ENCODE data around the gene SRF. TPM values are rescaled to one million over a fixed set of nuclear protein-coding genes. Genes with fewer than 3 reads are reported as not detected.

Gene SRF
- total RNA-seq, 2 donors from 2014 or later = 44.2 to 46.1 TPM

- DNase-seq (no peak), ATAC-seq (replicated peaks in 1 of 2) (no peak)
- H3K36me3 Mint-ChIP-seq (ENCODE audit: insufficient read depth in 2 of 2) = peaks cover 4 to 25% of the 10 kb centered on the region in 2 donors
- H3K4me3 Mint-ChIP-seq = peak overlapping the region; percentile 96 to 98
- no peaks in the 10 kb centered on the region for H3K27me3 Mint-ChIP-seq (ENCODE audit: low read depth)
- peaks cover 48% of the 10 kb centered on the region for H3K4me1 Mint-ChIP-seq (ENCODE audit: low read depth)
- H3K9me3 Mint-ChIP-seq = no peaks in the 10 kb centered on the region
- H3K27ac Mint-ChIP-seq = peak overlapping the region; percentile 6
These were observed 10.5 kb downstream of the SRF start for GRCh38 chr6:43181621-43181941.

DNA sequence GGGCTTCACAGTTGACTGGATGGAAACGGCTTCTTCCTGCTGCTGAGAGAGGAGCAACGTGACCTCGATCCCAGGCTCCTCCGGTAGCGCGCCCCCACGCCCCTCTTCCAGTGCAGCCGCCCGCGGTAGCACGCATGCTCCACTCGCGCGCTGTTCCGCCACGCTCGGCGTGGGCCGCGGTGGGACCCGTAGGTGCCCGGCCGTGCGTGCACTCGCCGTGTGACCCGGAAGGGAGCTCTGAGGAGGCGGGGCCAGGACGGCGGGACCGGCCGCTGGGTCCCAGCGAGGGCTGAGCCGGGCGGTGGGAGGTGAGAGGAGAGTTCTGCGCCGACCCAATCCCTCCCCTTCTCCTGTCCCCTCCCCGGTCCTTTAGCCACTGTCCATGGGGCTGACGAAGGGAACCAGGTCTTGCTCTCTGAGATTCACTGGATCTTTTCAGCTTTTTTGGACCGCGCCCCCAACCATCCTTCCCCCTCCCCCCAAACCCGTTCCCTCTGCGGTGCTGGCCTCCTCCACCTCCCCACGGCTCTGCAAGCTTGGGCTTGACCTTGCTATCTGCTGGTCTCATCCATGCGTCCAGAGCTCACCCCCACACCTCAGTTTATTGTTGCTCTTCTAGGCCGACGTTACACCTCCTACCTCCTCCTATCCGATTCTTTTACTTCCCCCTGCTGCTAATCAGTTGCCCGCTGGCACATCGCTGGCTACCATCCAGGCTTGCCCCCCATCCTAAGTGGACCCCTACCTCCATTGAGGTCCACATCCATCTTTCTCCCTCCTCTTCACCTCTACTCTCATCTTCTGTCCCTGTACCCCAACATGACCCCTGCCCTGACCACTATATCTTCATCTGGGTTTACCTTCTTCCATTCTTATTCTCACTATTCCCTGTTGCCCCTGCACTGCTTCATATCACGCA, 11.1 kb downstream of the SRF start, which contains the start of gene CUL9:
Gene CUL9 (plus strand): TSS at position 255 of the 919 bp plus-strand sequence. CDS start 2,115 bp downstream, outside the sequence.
- Mint-ChIP-seq H3K4me1 (ENCODE audit: low read depth) (peaks cover 48% of the 10 kb centered on the region), H3K27ac (peak within 1 kb of the TSS; percentile 90), H3K27me3 (ENCODE audit: low read depth) (no peaks in the 10 kb centered on the region), H3K9me3 (no peaks in the 10 kb centered on the region), H3K36me3 (ENCODE audit: insufficient read depth in 2 of 2) (peaks cover 4 to 25% of the 10 kb centered on the region in 2 donors), H3K4me3 (peak within 1 kb of the TSS; percentile 96 to 98)
- ATAC-seq (replicated peaks in 1 of 2) = peak; percentile 99
- DNase-seq = peak; percentile 91 to 93

DNA sequence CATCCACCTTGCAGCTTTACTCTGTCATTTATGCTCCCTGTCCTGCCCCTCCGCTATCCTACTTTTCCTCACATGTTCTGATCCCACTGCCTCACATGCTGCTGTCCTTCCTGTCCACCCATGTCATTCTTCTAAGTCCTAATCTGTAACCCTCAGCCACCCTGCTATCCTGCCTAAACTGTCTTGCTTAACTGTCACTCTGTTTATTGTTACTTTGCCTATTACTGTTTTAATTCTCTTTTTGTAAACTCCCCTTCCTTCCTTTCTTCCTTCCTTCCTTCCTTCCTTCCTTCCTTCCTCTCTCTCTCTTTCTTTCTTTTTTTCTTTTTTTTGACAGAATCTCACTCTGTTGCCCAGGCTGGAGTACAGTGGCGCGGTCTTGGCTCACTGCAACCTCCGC, 12.4 kb downstream of the SRF start:
- H3K9me3 Mint-ChIP-seq = no peaks in the 10 kb centered on the region
- H3K4me3 Mint-ChIP-seq = peak overlapping the region; percentile 96 to 98
- no peaks in the 10 kb centered on the region for H3K27me3 Mint-ChIP-seq (ENCODE audit: low read depth)
- no peak for DNase-seq
- H3K4me1 Mint-ChIP-seq (ENCODE audit: low read depth) = peaks cover 48% of the 10 kb centered on the region
- H3K27ac Mint-ChIP-seq = peak overlapping the region; percentile 90
- H3K36me3 Mint-ChIP-seq (ENCODE audit: insufficient read depth in 2 of 2) = peaks cover 4 to 17% of the 10 kb centered on the region in 2 donors
- no peak for ATAC-seq (replicated peaks in 1 of 2)

DNA sequence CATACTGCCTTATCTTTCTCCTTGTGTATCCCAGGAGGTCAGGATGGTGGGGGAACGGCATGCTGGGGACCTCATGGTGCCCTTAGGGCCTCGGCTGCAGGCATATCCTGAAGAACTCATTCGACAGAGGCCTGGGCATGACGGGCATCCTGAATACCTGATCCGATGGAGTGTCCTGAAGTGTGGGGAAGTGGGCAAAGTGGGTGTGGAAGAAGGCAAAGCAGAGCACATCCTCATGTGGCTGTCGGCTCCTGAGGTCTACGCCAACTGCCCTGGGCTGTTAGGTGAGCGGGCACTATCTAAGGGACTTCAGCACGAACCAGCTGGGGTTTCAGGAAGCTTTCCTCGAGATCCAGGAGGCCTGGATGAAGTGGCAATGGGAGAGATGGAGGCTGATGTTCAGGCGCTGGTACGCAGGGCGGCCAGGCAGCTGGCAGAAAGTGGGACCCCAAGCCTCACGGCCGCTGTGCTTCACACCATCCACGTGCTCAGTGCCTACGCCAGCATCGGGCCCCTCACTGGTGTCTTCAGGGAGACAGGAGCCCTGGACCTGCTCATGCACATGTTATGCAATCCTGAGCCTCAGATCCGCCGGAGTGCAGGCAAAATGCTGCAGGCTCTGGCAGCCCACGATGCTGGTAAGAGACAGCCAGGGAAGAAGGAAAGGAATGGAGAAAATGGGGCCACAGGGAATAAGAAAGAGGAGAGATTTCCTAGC, 13.4 kb downstream of the SRF start:
- ATAC-seq (replicated peaks in 1 of 2) (no peak), DNase-seq (no peak)
- Mint-ChIP-seq H3K27me3 (ENCODE audit: low read depth) (no peaks in the 10 kb centered on the region), H3K27ac (peak overlapping the region; percentile 35), H3K9me3 (no peaks in the 10 kb centered on the region), H3K36me3 (ENCODE audit: insufficient read depth in 2 of 2) (peaks cover 4 to 14% of the 10 kb centered on the region in 2 donors), H3K4me3 (peak overlapping the region; percentile 21 to 98), H3K4me1 (ENCODE audit: low read depth) (peaks cover 48% of the 10 kb centered on the region)

DNA sequence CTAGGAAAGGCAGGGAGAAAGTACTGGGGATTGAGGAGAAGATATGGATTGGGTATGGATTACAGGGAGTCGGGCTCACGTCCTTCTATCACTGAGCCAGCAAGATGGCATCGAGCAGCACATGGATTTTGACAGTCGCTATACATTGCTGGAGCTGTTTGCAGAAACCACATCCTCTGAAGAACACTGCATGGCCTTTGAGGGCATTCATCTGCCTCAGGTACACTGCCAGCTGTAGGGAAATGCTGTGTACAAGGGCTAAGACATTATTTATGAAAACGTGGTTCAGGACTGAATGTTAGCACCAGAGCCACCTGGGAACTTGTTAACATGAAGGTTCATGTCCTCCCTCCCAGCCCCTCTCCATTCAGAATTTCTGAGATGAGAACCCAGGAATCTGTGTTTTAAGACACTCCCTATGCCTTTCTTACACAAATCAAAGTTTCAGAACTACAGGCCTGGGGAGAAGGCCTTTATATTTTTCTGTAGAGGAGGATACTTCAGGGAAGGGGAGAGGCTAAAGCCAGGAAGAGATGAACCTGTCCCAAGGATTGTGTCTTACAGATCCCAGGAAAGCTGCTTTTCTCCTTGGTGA, 14.4 kb downstream of the SRF start:
- Mint-ChIP-seq H3K4me3 (peak overlapping the region; percentile 5 to 10), H3K9me3 (no peaks in the 10 kb centered on the region)
- DNase-seq = no peak

GRCh38 chr6:43186019-43186418, 14.9 kb downstream of the SRF start:
- Mint-ChIP-seq H3K9me3 (no peaks in the 10 kb centered on the region), H3K27me3 (ENCODE audit: low read depth) (no peaks in the 10 kb centered on the region), H3K4me3 (no peak overlapping the region), H3K36me3 (ENCODE audit: insufficient read depth in 2 of 2) (peaks cover 4 to 14% of the 10 kb centered on the region in 2 donors), H3K27ac (no peak overlapping the region), H3K4me1 (ENCODE audit: low read depth) (peaks cover 45% of the 10 kb centered on the region)
- no peak for DNase-seq
- no peak for ATAC-seq (replicated peaks in 1 of 2)

More for the DNA sequence above, 14.4 kb downstream of the SRF start:
- Mint-ChIP-seq H3K4me1 (ENCODE audit: low read depth) (peaks cover 48% of the 10 kb centered on the region), H3K27me3 (ENCODE audit: low read depth) (no peaks in the 10 kb centered on the region), H3K36me3 (ENCODE audit: insufficient read depth in 2 of 2) (peaks cover 4 to 14% of the 10 kb centered on the region in 2 donors), H3K27ac (peak overlapping the region; percentile 41)
- ATAC-seq (replicated peaks in 1 of 2) = no peak

- DNase-seq (no peak), ATAC-seq (replicated peaks in 1 of 2) (no peak)
- H3K27ac Mint-ChIP-seq = no peak overlapping the region
- peaks cover 5 to 14% of the 10 kb centered on the region in 2 donors for H3K36me3 Mint-ChIP-seq (ENCODE audit: insufficient read depth in 2 of 2)
- peaks cover 39% of the 10 kb centered on the region for H3K4me1 Mint-ChIP-seq (ENCODE audit: low read depth)
- H3K9me3 Mint-ChIP-seq = no peaks in the 10 kb centered on the region
- H3K27me3 Mint-ChIP-seq (ENCODE audit: low read depth) = no peaks in the 10 kb centered on the region
- H3K4me3 Mint-ChIP-seq = no peak overlapping the region
These were observed 15.6 kb downstream of the SRF start for GRCh38 chr6:43186706-43187105.

DNA sequence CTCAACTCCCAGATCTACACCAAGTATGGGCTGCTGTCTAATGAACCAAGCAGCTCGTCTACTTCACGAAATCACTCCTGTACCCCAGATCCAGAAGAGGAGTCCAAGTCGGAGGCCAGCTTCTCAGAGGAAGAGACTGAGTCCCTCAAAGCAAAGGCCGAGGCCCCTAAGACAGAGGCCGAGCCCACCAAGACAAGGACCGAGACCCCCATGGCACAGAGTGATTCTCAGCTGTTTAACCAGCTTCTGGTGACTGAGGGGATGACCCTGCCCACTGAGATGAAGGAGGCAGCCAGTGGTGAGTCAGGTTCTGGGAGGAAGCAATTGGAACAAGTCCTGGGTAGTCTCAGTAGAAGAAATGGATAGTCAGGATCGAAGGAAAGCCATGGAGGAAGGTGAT, 16.8 kb downstream of the SRF start:
- peaks cover 33% of the 10 kb centered on the region for H3K4me1 Mint-ChIP-seq (ENCODE audit: low read depth)
- H3K27ac Mint-ChIP-seq = no peak overlapping the region
- H3K36me3 Mint-ChIP-seq (ENCODE audit: insufficient read depth in 2 of 2) = peaks cover 2 to 12% of the 10 kb centered on the region in 2 donors
- H3K27me3 Mint-ChIP-seq (ENCODE audit: low read depth) = no peaks in the 10 kb centered on the region
- no peak for DNase-seq
- no peak overlapping the region for H3K4me3 Mint-ChIP-seq
- ATAC-seq (replicated peaks in 1 of 2) = no peak
- no peaks in the 10 kb centered on the region for H3K9me3 Mint-ChIP-seq

GRCh38 chr6:43188426-43188825, 17.4 kb downstream of the SRF start:
- no peak overlapping the region for H3K4me3 Mint-ChIP-seq
- ATAC-seq (replicated peaks in 1 of 2) = no peak
- no peak for DNase-seq
- H3K9me3 Mint-ChIP-seq = no peaks in the 10 kb centered on the region
- H3K27me3 Mint-ChIP-seq (ENCODE audit: low read depth) = no peaks in the 10 kb centered on the region
- H3K4me1 Mint-ChIP-seq (ENCODE audit: low read depth) = peaks cover 27% of the 10 kb centered on the region
- H3K36me3 Mint-ChIP-seq (ENCODE audit: insufficient read depth in 2 of 2) = peaks cover 2 to 12% of the 10 kb centered on the region in 2 donors
- no peak overlapping the region for H3K27ac Mint-ChIP-seq

DNA sequence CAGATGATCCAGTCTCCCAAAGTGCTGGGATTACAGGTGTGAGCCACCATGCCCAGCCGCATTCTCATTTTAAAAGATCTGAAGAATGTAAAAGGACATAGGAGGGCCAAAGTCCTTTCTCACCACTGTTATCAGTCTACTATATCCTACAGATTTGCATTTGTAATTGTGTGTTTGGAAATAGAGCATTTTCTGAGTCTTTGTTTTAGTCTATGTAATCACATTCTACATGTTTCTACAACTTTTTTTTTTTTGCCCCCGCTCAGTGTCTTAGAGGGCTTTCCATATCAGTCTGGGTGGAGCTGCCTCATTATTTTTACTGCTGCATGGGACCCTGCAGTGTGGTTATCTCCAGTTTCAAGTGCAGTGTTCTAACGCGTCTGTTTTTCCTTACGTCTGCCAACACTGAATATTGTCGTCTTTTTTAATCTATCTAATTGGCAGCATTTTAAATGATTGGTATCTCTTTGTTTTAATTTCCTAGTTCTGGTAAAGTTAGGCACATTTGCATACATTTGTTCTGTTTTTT, 18.8 kb downstream of the SRF start:
- H3K27ac Mint-ChIP-seq = no peak overlapping the region
- DNase-seq (no peak), ATAC-seq (replicated peaks in 1 of 2) (no peak)
- H3K36me3 Mint-ChIP-seq (ENCODE audit: insufficient read depth in 2 of 2) = peaks cover 2 to 11% of the 10 kb centered on the region in 2 donors
- H3K27me3 Mint-ChIP-seq (ENCODE audit: low read depth) = no peaks in the 10 kb centered on the region
- H3K4me1 Mint-ChIP-seq (ENCODE audit: low read depth) = peaks cover 13% of the 10 kb centered on the region
- no peaks in the 10 kb centered on the region for H3K9me3 Mint-ChIP-seq
- no peak overlapping the region for H3K4me3 Mint-ChIP-seq

DNA sequence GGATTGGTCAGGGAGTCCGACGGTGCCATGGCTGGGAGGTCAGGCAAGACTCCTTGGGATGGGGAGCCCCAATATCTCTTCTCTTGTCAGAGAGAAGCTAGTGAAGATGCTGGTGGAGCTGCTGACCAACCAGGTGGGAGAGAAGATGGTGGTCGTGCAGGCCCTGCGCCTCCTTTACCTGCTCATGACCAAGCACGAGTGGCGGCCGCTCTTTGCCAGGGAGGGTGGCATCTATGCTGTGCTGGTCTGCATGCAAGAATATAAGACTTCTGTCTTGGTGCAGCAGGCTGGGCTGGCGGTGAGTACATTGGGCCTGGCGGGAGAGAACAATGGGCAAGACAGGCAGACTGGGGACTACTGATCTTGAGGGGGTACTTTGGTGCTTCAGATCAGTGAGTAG, 21.8 kb downstream of the SRF start:
- Mint-ChIP-seq H3K27ac (no peak overlapping the region), H3K4me1 (ENCODE audit: low read depth) (no peaks in the 10 kb centered on the region), H3K36me3 (ENCODE audit: insufficient read depth in 2 of 2) (peaks cover 2 to 13% of the 10 kb centered on the region in 2 donors), H3K9me3 (no peaks in the 10 kb centered on the region), H3K4me3 (no peak overlapping the region), H3K27me3 (ENCODE audit: low read depth) (no peaks in the 10 kb centered on the region)
- DNase-seq (no peak), ATAC-seq (replicated peaks in 1 of 2) (no peak)

DNA sequence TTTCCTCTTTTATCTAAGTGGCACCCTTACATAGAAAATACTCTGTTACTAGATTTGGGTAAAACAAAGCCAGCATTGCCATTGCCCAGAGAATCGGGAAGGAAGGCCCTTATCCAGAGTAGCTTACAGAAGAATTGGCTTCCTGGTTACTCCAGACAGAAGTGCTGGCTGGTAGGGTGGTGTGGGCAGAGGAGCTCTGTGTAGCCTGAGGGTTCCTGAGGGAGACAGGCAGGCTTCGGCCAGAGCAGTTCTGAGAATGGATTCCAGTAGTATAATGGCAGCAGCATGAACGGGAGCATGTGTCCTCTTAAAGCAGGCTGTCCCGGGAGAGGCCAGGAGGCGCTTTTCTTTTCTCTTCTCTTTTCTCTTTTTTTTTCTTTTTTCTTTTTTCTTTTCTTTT, 22.9 kb downstream of the SRF start:
- no peak overlapping the region for H3K4me3 Mint-ChIP-seq
- no peaks in the 10 kb centered on the region for H3K27me3 Mint-ChIP-seq (ENCODE audit: low read depth)
- no peak overlapping the region for H3K27ac Mint-ChIP-seq
- peaks cover 2 to 13% of the 10 kb centered on the region in 2 donors for H3K36me3 Mint-ChIP-seq (ENCODE audit: insufficient read depth in 2 of 2)
- H3K4me1 Mint-ChIP-seq (ENCODE audit: low read depth) = no peaks in the 10 kb centered on the region
- no peaks in the 10 kb centered on the region for H3K9me3 Mint-ChIP-seq
- ATAC-seq (replicated peaks in 1 of 2) = no peak
- DNase-seq = no peak

DNA sequence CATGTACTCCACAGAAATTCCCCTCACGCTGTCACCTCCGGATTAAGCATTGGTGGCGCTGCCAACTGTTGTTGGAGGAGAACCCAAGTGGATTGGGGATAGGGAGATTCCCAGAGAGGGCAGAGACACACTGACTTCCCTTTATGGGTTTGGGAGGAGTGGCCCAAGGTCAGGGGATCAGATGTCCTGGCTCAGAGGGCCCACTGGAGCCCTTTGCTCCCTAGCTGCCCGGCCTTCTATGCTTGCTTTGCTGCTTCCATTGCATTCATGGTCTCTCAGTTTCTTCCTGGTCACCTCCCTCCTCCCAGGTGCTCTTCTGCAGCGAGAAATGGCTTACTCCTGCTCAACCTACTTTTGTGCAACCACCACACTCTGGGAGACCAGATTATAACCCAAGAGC, 25.3 kb downstream of the SRF start:
- Mint-ChIP-seq H3K27ac (no peak overlapping the region), H3K4me1 (ENCODE audit: low read depth) (no peaks in the 10 kb centered on the region), H3K36me3 (ENCODE audit: insufficient read depth in 2 of 2) (peaks cover 0 to 14% of the 10 kb centered on the region in 2 donors), H3K4me3 (no peak overlapping the region), H3K27me3 (ENCODE audit: low read depth) (no peaks in the 10 kb centered on the region), H3K9me3 (no peaks in the 10 kb centered on the region)
- no peak for DNase-seq
- ATAC-seq (replicated peaks in 1 of 2) = no peak

All from activated T-cell treated with anti-CD3 and anti-CD28 coated beads, Interleukin-2, amount 50 U/mL, for 72 hours (primary cell).